Endothelial cell of umbilical vein (primary cell): Measurements from ENCODE around the gene CLSTN2. TPM values are rescaled to one million over a fixed set of nuclear protein-coding genes. Genes with fewer than 3 reads are reported as not detected.

Source experiments
- BruUV-seq: library from RNA; stranded (reverse); fragments of 400-500 nt; replicated peaks from 2 replicates; lab custom pipeline; 2021; lab: Mats Ljungman, UMichigan
- CTCF ChIA-PET: fragments of 300-600, 350-600 bp; sonication (Branson Sonifier 250); formaldehyde crosslinking; loops from one replicate; lab custom pipeline; 2021; ENCODE audit warnings: antibody characterized with exemption, inconsistent platforms; lab: Charles Lee
- POLR2A ChIA-PET: fragments of 300-600, 350-600 bp; sonication (Branson Sonifier 250); formaldehyde crosslinking; loops from one replicate; lab custom pipeline; 2021; ENCODE audit warnings: antibody characterized with exemption, inconsistent platforms; lab: Charles Lee
- DNase-seq: peaks from one replicate; pipeline ENCODE4 v3.0.0-alpha.2; 2011; ENCODE audit warnings: low read depth, low spot score
- FAIRE-seq: peaks from 2 replicates; lab custom pipeline; 2011; peaks lifted over from hg19 to GRCh38; lab: Jason Lieb, UNC
- H2AFZ ChIP-seq: 2 replicates; pipeline ENCODE4 v1.6.0; 2012; ENCODE audit warnings: low read depth, low read length, control low read depth, inconsistent platforms
- H3K27ac ChIP-seq: 2 replicates; pipeline ENCODE4 v1.5.1; 2011; ENCODE audit warnings: low read depth, mild to moderate bottlenecking, control low read depth, low read length, moderate library complexity; ENCODE audit not compliant: insufficient read depth
- H3K27me3 ChIP-seq, 2 experiments: 2 replicates each; pipeline versions ENCODE4 v1.6.0 to v1.6.1; 2011; ENCODE audit warnings: low read length in 2 of 2, mixed read lengths in 1 of 2; ENCODE audit not compliant: control insufficient read depth in 2 of 2, insufficient read depth in 2 of 2
- H3K36me3 ChIP-seq, 2 experiments: 2 replicates in 1 of 2; 3 replicates in 1 of 2; pipeline ENCODE4 v1.5.1; 2011; ENCODE audit warnings: low read length in 2 of 2, mild to moderate bottlenecking in 1 of 2, moderate library complexity in 1 of 2; ENCODE audit not compliant: control insufficient read depth in 2 of 2, insufficient read depth in 2 of 2; ENCODE audit errors: extremely low read depth in 1 of 2
- H3K4me1 ChIP-seq: 3 replicates; pipeline ENCODE4 v1.5.1; 2011; ENCODE audit warnings: mild to moderate bottlenecking, low read length; ENCODE audit not compliant: control insufficient read depth, insufficient read depth; ENCODE audit errors: extremely low read depth
- H3K4me2 ChIP-seq: 2 replicates; pipeline ENCODE4 v1.6.1; 2011; ENCODE audit warnings: low read length, control low read depth, mixed read lengths; ENCODE audit not compliant: insufficient read depth
- H3K4me3 ChIP-seq, 3 experiments: fragments of 200-600 bp in 1 of 3; sonication (generic), shearing (Covaris generic) in 1 of 3; replicated peaks in 1 of 3; 2 replicates each; pipeline ENCODE4 v1.5.1; 2011 to 2016; ENCODE audit warnings: control low read depth in 3 of 3, low read length in 3 of 3, mild to moderate bottlenecking in 2 of 3, inconsistent platforms in 1 of 3, low read depth in 1 of 3, moderate library complexity in 1 of 3; ENCODE audit not compliant: insufficient read depth in 1 of 3
- H3K79me2 ChIP-seq: 2 replicates; pipeline ENCODE4 v1.6.0; 2012; ENCODE audit warnings: low read length, inconsistent platforms; ENCODE audit not compliant: control insufficient read depth, insufficient read depth
- H3K9ac ChIP-seq: replicated peaks from 2 replicates; pipeline ENCODE3; 2011; ENCODE audit warnings: low read length, control low read depth; ENCODE audit not compliant: insufficient read depth; ENCODE audit errors: extremely low read depth
- H3K9me1 ChIP-seq: replicated peaks from 3 replicates; pipeline ENCODE4 v1.6.0; 2011; ENCODE audit warnings: mild to moderate bottlenecking, low read length; ENCODE audit not compliant: control insufficient read depth, insufficient read depth; ENCODE audit errors: extremely low read depth
- H3K9me3 ChIP-seq: replicated peaks from 2 replicates; pipeline ENCODE4 v1.5.1; 2012; ENCODE audit warnings: low read length, inconsistent platforms; ENCODE audit not compliant: control insufficient read depth, insufficient read depth
- H4K20me1 ChIP-seq: replicated peaks from 2 replicates; pipeline ENCODE3; 2011; ENCODE audit warnings: mild to moderate bottlenecking, low read length; ENCODE audit not compliant: control insufficient read depth, insufficient read depth; ENCODE audit errors: extremely low read depth
- EZH2 ChIP-seq: IDR thresholded peaks from 2 replicates; pipeline ENCODE4 v1.6.1; 2012; ENCODE audit warnings: borderline replicate concordance, low read depth, mild to moderate bottlenecking, moderate library complexity, low read length, inconsistent platforms; ENCODE audit not compliant: severe bottlenecking
- FOS ChIP-seq: IDR thresholded peaks from 2 replicates; pipeline ENCODE4 v1.6.1; 2011; ENCODE audit warnings: mild to moderate bottlenecking, low read length, moderate library complexity, borderline replicate concordance; ENCODE audit not compliant: insufficient read depth
- GATA2 ChIP-seq: IDR thresholded peaks from 2 replicates; pipeline ENCODE4 v1.7.0; 2011; ENCODE audit warnings: low read depth, mild to moderate bottlenecking, moderate library complexity, mixed read lengths, low read length; ENCODE audit not compliant: insufficient read length, insufficient read depth
- JUN ChIP-seq: IDR thresholded peaks from 2 replicates; pipeline ENCODE4 v1.6.1; 2011; ENCODE audit warnings: borderline replicate concordance, low read depth; ENCODE audit not compliant: insufficient read length, insufficient read depth
- MYC ChIP-seq: IDR thresholded peaks from one replicate; pipeline ENCODE4 v1.6.1; 2011; ENCODE audit warnings: mild to moderate bottlenecking, low read depth, low read length
- POLR2A ChIP-seq: IDR thresholded peaks from 2 replicates; pipeline ENCODE4 v1.6.1; 2012; ENCODE audit warnings: low read depth, mild to moderate bottlenecking, control low read depth, low read length
- POLR2AphosphoS5 ChIP-seq: IDR thresholded peaks from 2 replicates; pipeline ENCODE4 v1.6.1; 2012; ENCODE audit warnings: low read depth, mild to moderate bottlenecking, control low read depth, low read length, moderate library complexity; ENCODE audit not compliant: insufficient read depth
- dilution Hi-C: fragments of 300-500 bp; cut with MboI; formaldehyde crosslinking; loops from one replicate; pipeline ENCODE4 v1.15.0; 2019; ENCODE audit warnings: low sequenced_read_pairs; ENCODE audit not compliant: extremely low pct_ligation_motif_present
- intact Hi-C: fragments of 100-400 bp; cut with micrococcal nuclease; formaldehyde crosslinking; loops from one replicate; pipeline ENCODE4 v1.10.0; 2022
- polyA plus RNA-seq, 4 experiments: library from polyadenylated mRNA; depleted of rRNA in 3 of 4; stranded (reverse) in 3 of 4; unstranded in 1 of 4; fragments of >200 nt; gene quantifications; 2 replicates each; pipeline versions ENCODE4 v1.2.1 to v1.2.3, GENCODE V29; 2011 to 2012; ENCODE audit warnings: missing spikeins in 1 of 4
- total RNA-seq: library from RNA; stranded (reverse); gene quantifications from 2 replicates; pipeline ENCODE4 v1.2.3, GENCODE V29; 2021
- TF ChIP-seq, protein P1 (sequence below): IDR thresholded peaks from 2 replicates; pipeline ENCODE4 v1.6.1; 2011; ENCODE audit not compliant: insufficient read depth, insufficient read length
- TF ChIP-seq, protein P2 (sequence below), 2 donors: IDR thresholded peaks; 1 replicate in 1 of 2; 2 replicates in 1 of 2; pipeline ENCODE4 v1.5.1; 2011; ENCODE audit warnings: low read length in 2 of 2, mild to moderate bottlenecking in 2 of 2, moderate library complexity in 2 of 2, control low read depth in 1 of 2, inconsistent platforms in 1 of 2, low read depth in 1 of 2; ENCODE audit not compliant: insufficient read depth in 1 of 2; ENCODE audit errors: extremely low read depth in 1 of 2

The CLSTN2 gene
- total and polyA plus RNA-seq, 2 donors (not counting 3 experiments of a cell fraction or from before 2014, with no cell fraction given), result 0.26 to 0.38 TPM

DNA sequence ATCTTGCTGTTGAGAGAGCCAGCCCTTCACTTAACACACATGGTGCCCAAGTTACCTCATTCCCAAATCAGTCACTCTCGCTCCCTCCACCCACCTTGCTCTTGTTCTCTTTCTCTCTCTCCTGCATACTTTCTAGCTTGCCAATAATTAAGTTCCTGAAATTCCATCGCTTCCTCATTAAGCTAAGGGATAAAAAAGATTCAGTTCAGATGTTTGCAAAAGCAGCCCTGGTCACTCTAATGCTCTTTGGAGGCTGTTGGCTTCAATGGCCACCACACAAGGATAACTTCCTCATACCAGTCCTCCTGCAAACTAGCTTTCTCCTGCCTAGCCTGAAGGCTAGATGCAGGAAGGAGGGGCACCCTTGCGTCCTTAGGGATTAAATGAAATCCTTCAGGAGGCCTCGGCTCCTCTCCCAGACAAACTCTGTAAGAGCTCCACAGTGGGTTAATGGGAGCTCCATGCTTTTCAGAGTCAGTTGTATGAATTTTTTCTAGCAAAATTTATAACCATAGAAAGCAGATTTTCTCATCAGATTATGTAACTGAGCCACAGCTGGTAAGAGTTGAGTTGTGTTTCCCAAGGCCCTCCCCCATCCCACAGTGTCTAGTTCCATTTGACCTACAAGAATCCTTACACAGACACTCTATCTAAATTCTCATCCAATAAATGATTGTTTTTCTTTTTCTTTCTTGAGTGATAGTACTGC, 566.2 kb downstream of the CLSTN2 start:
- dilution Hi-C loops, result no loop called here
- POLR2A ChIA-PET, result no interaction called here
- Histone ChIP-seq H3K27me3 (no peaks in the 10 kb centered on the region), H3K4me3 (no peak overlapping the region), H3K36me3 (no peaks in the 10 kb centered on the region), H3K9me1 (no peaks in the 10 kb centered on the region), H4K20me1 (no peaks in the 10 kb centered on the region), H2AFZ (no peak overlapping the region), H3K79me2 (no peaks in the 10 kb centered on the region), H3K9ac (no peak overlapping the region), H3K4me1 (no peaks in the 10 kb centered on the region), H3K4me2 (no peak overlapping the region), H3K9me3 (no peaks in the 10 kb centered on the region), H3K27ac (no peak overlapping the region)
- TF ChIP-seq, protein P1, sequence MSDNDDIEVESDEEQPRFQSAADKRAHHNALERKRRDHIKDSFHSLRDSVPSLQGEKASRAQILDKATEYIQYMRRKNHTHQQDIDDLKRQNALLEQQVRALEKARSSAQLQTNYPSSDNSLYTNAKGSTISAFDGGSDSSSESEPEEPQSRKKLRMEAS, result no peak
- TF ChIP-seq POLR2A (no peak), EZH2 (no peak), MYC (no peak), POLR2AphosphoS5 (no peak), JUN (no peak), FOS (no peak), GATA2 (no peak)
- TF ChIP-seq, protein P2, sequence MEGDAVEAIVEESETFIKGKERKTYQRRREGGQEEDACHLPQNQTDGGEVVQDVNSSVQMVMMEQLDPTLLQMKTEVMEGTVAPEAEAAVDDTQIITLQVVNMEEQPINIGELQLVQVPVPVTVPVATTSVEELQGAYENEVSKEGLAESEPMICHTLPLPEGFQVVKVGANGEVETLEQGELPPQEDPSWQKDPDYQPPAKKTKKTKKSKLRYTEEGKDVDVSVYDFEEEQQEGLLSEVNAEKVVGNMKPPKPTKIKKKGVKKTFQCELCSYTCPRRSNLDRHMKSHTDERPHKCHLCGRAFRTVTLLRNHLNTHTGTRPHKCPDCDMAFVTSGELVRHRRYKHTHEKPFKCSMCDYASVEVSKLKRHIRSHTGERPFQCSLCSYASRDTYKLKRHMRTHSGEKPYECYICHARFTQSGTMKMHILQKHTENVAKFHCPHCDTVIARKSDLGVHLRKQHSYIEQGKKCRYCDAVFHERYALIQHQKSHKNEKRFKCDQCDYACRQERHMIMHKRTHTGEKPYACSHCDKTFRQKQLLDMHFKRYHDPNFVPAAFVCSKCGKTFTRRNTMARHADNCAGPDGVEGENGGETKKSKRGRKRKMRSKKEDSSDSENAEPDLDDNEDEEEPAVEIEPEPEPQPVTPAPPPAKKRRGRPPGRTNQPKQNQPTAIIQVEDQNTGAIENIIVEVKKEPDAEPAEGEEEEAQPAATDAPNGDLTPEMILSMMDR (IDR thresholded peaks at IDR 0.05; ENCODE audit: extremely low read depth in 1 of 2, insufficient read depth in 1 of 2, low read depth in 1 of 2, low read length in 2 of 2), result no peak
- FAIRE-seq, result no peak
- CTCF ChIA-PET, result no interaction called here
- no TSS peak for BruUV-seq
- intact Hi-C loops, result no loop called here
- DNase-seq, result no peak
